Mammary epithelial cell (primary cell): ENCODE measurements around the gene ZNF425.

Source experiments
- EZH2 ChIP-seq: IDR thresholded peaks from 2 replicates; pipeline ENCODE4 v1.6.1; 2012; ENCODE audit warnings: low read length, inconsistent platforms, borderline replicate concordance
- TF ChIP-seq, protein P1 (sequence below), 2 donors: IDR thresholded peaks in 1 of 2; conservative IDR thresholded peaks in 1 of 2; 2 replicates each; pipeline ENCODE4 v1.5.1; 2011 to 2012; ENCODE audit warnings: inconsistent platforms in 2 of 2, low read length in 2 of 2, mild to moderate bottlenecking in 2 of 2, control low read depth in 1 of 2, low read depth in 1 of 2; ENCODE audit not compliant: insufficient read depth in 1 of 2; ENCODE audit errors: extremely low read depth in 1 of 2

DNA sequence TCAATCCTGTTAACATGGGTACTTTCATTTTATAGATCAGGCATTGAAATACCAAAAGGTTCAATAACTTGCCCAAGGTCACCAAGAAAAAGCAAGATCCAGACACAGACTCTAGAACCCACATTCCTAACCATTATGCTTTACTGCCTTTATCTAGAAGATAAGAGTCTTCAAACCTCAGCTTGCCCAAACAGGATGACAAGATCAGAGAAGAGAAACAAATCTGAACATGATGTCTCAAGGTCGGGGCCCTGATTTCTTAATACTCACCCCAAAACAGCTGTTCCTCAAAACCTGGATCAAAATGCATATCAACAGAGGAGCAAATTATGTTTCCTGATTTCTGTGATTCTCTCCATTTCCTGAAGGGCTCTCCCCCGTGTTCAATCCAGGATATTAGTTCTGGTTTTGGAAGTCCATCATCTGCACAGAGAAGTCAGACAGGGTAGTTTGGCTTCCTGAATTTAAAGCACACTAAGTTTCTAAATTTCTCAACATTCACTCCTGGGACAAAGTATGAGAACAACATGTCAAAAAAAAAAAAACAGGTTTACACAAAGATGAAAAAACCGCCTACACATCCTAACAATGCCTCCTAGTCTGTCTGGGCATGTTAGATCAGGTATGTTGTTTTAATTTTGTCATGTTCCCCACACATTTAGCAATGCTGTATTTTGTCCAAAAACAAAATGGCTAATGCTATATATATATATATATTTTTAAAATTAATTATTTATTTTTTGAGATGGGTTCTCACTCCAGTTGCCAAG, 51.8 kb downstream of the ZNF425 start:
- TF ChIP-seq, protein P1, sequence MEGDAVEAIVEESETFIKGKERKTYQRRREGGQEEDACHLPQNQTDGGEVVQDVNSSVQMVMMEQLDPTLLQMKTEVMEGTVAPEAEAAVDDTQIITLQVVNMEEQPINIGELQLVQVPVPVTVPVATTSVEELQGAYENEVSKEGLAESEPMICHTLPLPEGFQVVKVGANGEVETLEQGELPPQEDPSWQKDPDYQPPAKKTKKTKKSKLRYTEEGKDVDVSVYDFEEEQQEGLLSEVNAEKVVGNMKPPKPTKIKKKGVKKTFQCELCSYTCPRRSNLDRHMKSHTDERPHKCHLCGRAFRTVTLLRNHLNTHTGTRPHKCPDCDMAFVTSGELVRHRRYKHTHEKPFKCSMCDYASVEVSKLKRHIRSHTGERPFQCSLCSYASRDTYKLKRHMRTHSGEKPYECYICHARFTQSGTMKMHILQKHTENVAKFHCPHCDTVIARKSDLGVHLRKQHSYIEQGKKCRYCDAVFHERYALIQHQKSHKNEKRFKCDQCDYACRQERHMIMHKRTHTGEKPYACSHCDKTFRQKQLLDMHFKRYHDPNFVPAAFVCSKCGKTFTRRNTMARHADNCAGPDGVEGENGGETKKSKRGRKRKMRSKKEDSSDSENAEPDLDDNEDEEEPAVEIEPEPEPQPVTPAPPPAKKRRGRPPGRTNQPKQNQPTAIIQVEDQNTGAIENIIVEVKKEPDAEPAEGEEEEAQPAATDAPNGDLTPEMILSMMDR (conservative IDR thresholded peaks at IDR 0.05 in 1 of 2, IDR thresholded peaks at IDR 0.05 in 1 of 2; ENCODE audit: extremely low read depth in 1 of 2, insufficient read depth in 1 of 2, low read depth in 1 of 2, low read length in 2 of 2), result no peak
- no peak for TF ChIP-seq EZH2
